Caki2 (cell line): ENCODE results near the gene GSS. TPM values are rescaled to one million over a fixed set of nuclear protein-coding genes. Genes with fewer than 3 reads are reported as not detected.

ENCODE experiments used
- DNase-seq: peaks from one replicate; pipeline ENCODE4 v3.0.0-alpha.2; 2015; ENCODE audit warnings: low read depth
- in situ Hi-C: cut with HindIII; loops from 2 replicates; pipeline ENCODE4 v1.10.0; 2016; ENCODE audit warnings: low sequenced_read_pairs, low pct_unique_long_range_greater_than_20kb, mixed read lengths
- total RNA-seq: library from RNA; depleted of rRNA; stranded (reverse); fragments of >200 nt; shearing (Covaris generic); gene quantifications from 2 replicates; pipeline ENCODE4 v1.2.3, GENCODE V29; 2014; ENCODE audit warnings: low replicate concordance; rRNA removed

The GSS gene
- 201 and 204 TPM in 2 replicates for total RNA-seq

- peak; percentile 98 for DNase-seq
- in situ Hi-C loops, result no loop called here
Measured at GRCh38 chr20:34955231-34956040, at the start of gene GSS, which contains the start of gene MYH7B. GSS (minus strand) TSS chr20:34955806; CDS start chr20:34951852, 3,954 bp downstream. MYH7B (plus strand) TSS chr20:34955868; CDS start chr20:34978006, 22,138 bp downstream.

DNA sequence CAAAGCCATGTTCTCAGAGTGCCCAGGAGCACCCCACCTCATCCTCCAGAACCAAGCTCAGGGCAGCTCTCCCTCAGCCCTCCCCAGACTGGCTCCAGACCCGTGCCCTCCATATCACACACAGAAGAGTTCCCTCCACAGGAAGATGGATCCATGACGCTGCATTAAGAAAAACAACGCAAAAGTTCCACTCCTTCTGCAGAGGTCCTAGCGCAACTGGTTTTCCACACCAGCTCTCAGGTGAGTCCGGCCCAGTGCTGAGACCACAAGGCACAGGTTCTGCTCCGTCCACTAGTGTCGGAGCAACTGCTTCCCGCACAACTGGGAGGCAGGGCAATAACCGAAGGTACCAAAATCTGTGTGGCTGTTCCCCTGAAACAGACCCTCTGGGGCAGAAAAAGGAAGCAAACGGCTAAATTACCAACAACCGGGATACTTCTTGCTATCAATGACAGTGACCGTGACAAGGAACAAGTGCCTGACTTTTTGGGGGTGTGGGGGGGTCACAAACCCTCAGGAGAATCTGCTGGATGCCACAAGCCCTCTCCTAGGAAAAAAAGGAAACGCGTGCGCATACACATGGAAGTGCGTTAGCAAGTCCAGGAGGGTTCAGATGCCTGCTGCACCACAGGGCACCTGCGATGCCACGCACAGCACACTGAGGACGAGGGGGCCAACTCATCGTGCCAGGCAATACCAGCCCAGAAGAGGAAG is 49.3 kb upstream of the GSS start:
- in situ Hi-C loops, result no loop called here
- DNase-seq, result no peak

GRCh38 chr20:35004051-35004725 is 48.6 kb upstream of the GSS start:
- DNase-seq, result no peak
- in situ Hi-C loops, result no loop called here

GRCh38 chr20:35003211-35004031 is 47.8 kb upstream of the GSS start:
- in situ Hi-C loops, result no loop called here
- DNase-seq, result no peak

DNA sequence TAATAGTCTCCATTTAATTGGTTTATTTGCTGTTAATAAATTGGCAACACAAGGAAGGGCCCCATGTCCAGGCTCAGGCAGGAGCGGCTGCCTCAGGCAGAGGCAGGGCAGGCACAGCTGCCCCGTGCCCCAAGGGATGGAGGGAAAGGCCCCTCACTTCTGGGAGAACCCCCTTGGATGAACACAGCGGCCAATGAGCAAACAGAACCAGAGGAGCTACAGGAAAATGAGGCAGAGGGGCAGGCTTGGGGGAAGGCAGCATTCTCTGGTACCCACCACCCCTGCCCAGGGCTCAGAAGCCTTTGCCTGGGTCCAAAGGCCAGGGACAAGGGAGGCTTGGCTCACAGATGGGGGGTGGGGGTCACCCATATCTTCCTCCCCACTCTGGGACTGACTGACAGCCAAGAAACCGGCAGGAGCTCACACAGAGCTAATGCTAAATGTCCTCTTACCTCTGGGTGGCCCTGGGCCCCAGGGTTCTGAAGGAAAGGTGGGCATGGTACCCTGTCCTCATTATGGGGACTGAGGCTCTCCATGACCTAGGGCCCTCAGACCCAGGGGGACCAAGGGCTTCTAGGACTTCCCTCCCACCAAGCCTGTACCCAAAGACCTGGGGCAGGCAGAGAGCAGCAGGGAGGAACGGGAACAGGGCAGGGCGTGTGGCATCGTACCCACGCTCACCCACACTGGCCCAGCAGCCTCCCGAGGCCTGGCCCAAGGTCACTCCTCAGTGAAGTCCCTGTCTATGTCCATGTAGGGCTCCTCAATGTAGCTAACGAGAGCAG is 47.0 kb upstream of the GSS start:
- no peak for DNase-seq
- in situ Hi-C loops, result no loop called here

DNA sequence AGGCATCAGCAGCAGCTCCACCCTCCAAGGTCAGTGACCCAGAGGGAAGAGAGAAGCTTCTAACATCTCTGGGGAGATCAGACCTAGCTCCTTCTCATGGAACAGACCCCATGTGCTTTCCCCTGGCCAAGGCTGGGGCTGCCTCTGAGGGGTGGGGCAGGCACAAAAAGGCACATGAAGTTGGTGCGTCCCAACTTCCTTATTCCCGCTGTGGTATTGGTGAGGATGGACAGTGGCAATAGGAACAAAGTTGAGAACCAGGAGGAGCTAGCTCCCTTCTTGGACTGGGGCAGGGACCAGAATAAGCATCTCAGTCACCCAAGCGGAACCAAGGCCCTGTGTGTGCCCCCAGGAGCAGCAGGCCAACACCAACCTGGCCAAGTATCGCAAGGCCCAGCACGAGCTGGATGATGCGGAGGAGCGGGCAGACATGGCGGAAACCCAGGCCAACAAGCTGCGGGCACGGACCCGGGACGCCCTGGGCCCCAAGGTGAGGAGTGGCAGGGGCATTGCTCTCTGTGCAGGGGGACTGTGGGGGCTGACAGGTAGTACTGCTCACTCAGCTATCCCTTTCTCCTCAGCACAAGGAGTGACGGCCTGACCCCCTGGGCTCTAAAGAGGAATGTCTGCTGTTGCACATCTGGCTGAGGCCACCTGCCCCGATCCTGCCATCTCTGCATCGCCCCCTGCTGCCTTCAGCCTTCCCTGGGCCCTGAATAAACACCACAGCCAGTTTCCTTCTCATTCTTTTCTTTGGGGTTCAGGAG is 46.2 kb upstream of the GSS start:
- DNase-seq, result no peak
- in situ Hi-C loops, result no loop called here

GRCh38 chr20:35000922-35001595 is 45.5 kb upstream of the GSS start:
- in situ Hi-C loops, result no loop called here
- no peak for DNase-seq

DNA sequence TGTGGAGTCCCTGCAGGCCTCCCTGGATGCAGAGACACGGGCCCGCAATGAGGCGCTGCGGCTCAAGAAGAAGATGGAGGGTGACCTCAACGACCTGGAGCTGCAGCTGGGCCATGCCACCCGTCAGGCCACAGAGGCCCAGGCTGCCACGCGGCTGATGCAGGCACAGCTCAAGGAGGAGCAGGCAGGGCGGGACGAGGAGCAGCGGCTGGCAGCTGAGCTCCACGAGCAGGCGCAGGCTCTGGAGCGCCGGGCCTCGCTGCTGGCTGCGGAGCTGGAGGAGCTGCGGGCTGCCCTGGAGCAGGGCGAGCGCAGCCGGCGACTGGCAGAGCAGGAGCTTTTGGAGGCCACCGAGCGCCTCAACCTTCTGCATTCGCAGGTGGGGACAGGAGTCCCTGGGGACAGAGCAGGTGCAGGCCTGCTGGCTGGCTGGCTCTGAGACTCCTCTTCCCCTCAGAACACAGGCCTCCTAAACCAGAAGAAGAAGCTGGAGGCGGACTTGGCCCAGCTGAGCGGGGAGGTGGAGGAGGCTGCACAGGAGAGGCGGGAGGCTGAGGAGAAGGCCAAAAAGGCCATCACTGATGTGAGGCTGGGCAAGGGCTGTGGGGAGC is 44.8 kb upstream of the GSS start:
- in situ Hi-C loops, result no loop called here
- DNase-seq, result no peak

DNA sequence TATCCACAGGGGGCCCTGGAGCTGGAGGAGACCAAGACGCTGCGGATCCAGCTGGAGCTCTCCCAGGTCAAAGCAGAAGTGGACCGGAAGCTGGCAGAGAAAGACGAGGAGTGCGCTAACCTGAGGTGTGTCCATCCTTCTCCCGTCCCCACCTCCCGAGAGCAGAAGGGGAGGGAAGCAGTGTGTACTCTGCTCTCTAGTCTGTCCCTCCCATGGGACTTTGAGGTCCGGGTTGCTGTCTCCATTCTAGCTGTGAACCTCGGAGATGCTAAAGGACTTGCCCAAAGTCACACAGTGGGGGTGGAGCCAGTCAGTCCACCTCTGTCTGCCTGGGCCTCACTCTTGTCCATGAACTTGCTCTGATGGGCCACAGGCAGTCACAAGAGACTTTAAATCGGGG is 44.2 kb upstream of the GSS start:
- no peak for DNase-seq
- in situ Hi-C loops, result no loop called here

DNA sequence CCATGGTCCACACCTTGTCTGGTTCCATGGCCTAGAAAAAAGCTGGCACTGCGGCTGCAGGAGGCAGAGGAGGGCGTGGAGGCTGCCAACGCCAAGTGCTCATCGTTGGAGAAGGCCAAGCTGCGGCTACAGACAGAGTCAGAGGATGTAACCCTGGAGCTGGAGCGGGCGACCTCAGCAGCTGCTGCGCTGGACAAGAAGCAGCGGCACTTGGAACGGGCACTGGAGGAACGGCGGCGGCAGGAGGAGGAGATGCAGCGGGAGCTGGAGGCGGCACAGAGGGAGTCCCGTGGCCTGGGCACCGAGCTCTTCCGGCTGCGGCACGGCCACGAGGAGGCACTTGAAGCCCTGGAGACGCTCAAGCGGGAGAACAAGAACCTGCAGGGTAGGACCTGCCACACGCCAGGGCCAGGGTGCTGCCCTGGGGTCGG is 43.4 kb upstream of the GSS start:
- no peak for DNase-seq
- in situ Hi-C loops, result no loop called here

DNA sequence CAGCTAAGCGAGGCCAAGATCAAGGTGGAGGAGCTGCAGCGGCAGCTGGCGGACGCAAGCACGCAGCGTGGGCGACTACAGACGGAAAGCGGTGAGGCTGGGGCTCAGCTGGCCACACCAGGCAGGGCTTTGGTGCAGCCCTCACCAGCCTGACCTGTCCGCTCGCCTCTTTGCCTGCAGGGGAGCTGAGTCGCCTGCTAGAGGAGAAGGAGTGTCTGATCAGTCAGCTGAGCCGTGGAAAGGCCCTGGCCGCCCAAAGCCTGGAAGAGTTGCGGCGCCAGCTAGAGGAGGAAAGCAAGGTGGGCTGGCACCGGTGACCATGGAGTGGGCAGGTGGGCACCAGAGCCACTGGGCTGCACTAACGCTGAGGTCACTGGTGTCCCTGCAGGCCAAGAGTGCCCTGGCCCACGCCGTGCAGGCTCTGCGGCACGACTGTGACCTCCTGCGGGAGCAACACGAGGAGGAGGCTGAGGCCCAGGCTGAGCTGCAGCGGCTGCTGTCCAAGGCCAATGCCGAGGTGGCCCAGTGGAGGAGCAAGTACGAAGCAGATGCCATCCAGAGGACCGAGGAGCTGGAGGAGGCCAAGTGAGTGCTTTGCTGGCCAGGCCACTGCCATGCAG is 42.8 kb upstream of the GSS start:
- in situ Hi-C loops, result no loop called here
- no peak for DNase-seq

DNA sequence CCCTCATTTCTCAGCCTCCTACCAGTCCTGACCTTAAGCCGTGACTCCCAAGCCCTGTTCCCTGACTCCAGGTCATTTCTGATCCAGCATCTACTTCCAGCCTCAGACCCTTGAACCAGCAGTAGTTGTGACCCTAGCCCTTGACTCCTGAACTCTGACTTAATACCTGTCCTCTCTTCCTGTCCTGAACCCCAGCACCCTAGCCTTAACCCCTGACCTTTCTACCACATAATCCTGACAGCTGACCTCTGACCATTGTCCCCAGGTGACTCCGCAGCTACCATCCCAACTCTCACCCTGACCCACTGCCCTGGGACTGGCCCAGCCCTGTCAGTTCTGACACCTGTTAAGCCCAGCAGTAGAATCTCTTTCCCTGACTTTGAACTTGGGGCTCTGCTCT is 42.2 kb upstream of the GSS start:
- no peak for DNase-seq
- in situ Hi-C loops, result no loop called here

DNA sequence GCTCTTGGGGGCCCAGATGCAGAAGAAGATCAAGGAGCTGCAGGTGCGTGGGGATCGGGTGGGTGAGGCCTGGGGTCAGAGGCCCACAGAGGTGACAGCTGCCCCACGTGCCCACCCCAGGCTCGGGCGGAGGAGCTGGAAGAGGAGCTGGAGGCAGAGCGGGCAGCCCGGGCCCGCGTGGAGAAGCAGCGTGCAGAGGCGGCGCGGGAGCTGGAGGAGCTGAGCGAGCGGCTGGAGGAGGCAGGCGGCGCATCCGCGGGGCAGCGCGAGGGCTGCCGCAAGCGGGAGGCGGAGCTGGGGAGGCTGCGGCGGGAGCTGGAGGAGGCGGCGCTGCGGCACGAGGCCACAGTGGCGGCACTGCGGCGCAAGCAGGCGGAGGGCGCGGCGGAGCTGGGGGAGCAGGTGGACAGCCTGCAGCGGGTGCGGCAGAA is 41.5 kb upstream of the GSS start:
- in situ Hi-C loops, result no loop called here
- no peak for DNase-seq

- no peak for DNase-seq
- in situ Hi-C loops, result no loop called here
Measured at GRCh38 chr20:34996243-34997028, 40.8 kb upstream of the GSS start.

- no peak for DNase-seq
- in situ Hi-C loops, result no loop called here
Measured at GRCh38 chr20:34995696-34996095, 40.1 kb upstream of the GSS start.
